GM13977 (cell line): Measurements from ENCODE around the gene ALDH3A1.

ENCODE experiments used
- DNase-seq: peaks from one replicate; pipeline ENCODE4 v3.0.0; 2012; ENCODE audit warnings: low spot score
- CTCF ChIP-seq: IDR thresholded peaks from 2 replicates; pipeline ENCODE4 v1.5.1; 2012; ENCODE audit warnings: mild to moderate bottlenecking, control low read depth; ENCODE audit not compliant: insufficient read depth; ENCODE audit errors: extremely low read depth, missing control alignments
- in situ Hi-C: fragments of 300-500 bp; cut with MboI; formaldehyde crosslinking; loops from one replicate; pipeline ENCODE4 v1.12.0; 2022; ENCODE audit warnings: low sequenced_read_pairs, low pct_unique_long_range_greater_than_20kb, mixed read lengths, inconsistent platforms; ENCODE audit not compliant: unreplicated experiment

Gene ALDH3A1

DNA sequence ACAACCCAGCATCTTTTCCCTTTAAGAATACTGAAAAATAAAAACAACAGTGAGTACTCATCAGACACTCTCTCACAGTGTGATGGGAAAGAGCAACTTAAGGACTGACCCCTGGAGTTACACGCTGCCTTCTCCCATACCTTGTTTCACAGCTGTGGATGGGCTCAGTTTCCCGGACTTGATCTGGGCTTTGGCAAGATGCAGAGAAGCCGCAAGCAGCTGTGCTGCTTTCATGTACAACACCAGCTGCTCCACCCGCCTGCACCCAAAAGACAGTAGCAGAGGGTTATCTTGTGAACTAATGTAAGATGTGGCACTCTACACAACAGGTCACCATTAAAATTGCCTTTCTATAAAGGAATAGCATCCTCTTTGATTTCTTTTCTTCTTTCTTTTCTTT is 32.7 kb upstream of the ALDH3A1 start:
- no peak for TF ChIP-seq CTCF
- in situ Hi-C loops: no loop called here
- DNase-seq: no peak

GRCh38 chr17:19773534-19773933 is 25.4 kb upstream of the ALDH3A1 start:
- in situ Hi-C loops: loop anchor here (25.0 kb wide), 1 partner anchor 411 kb away; the partner anchor contains the start of gene B9D1
- no peak for TF ChIP-seq CTCF
- DNase-seq: no peak

DNA sequence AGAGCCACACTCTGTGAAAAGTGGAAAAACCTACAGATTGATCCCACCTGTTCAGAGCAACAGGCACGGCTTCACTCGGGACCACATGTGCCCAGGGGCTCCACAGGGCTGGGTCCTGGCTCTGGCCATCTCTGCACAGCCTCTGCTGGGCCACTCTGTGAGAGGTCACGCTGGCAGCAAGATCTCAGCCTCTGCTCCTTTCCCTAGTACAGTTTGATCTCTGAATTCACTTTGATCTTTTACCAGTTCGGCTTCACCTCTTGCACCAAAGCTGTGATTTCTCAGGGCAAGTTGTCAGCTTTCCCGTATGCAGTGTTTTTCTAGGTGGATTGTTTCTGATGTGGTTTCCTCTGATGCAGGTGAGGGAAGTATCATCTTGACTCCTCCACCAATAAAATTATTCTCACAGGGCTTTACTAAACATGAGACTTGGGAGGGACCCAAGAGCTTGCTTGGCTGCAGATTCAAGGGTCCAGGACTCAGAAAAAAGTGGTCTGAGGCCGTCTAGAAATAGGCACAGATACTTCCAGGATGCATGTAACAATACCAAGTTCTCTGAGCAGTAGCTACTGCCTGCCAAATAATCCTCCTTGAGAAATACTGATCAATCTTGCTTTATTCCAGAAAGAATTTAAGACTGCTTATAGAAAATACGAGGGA is 24.0 kb upstream of the ALDH3A1 start:
- DNase-seq: no peak
- in situ Hi-C loops: loop anchor here (25.0 kb wide), 1 partner anchor 410 kb away; the partner anchor contains the start of gene B9D1
- TF ChIP-seq CTCF: no peak

DNA sequence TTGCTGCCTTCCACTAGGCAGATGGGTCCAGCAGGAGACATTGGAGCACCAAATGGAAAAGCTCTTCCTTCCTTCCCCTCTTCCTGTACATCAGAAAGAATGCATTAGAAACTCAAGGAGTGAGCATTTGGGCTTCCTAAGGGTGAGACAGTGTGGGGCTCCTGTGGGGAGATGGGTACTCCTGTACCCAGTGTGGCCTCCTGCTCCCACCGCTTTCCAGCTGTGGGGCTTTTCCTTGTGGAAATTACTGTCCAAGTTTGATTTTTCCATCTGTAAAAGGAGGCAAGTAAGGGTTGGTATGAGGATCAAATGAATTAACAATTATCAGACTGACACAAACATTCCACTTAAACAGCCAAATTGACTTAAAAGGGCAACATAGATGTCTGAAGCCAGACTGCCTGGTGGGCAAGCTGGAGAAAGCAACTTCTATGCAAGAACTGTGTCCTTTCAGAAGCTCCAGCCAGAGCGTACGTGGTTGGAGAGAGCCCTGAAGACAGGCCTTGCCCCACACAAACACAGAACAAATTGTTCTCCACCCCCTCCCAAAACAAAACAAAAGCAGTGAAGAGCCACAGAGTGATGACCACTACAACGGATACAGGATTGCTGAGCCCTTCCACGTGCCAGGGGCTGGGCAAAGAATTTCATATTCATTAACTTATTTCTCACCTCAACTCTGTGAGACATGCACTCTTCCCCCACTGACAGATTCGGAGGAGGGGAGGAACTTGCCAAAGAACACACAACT is 23.1 kb upstream of the ALDH3A1 start:
- no peak for TF ChIP-seq CTCF
- in situ Hi-C loops: loop anchor here (25.0 kb wide), 1 partner anchor 409 kb away; the partner anchor contains the start of gene B9D1
- no peak for DNase-seq

- in situ Hi-C loops: loop anchor here (5.0 to 25.0 kb wide), 2 partner anchors 253 to 408 kb away; partner anchors contain the start of gene B9D1
- no peak for TF ChIP-seq CTCF
- DNase-seq: no peak
Observed at GRCh38 chr17:19769946-19770652, 22.0 kb upstream of the ALDH3A1 start.

GRCh38 chr17:19768046-19768782 is 20.1 kb upstream of the ALDH3A1 start:
- peak; percentile 55 for DNase-seq
- in situ Hi-C loops: loop anchor here (5.0 to 25.0 kb wide), 2 partner anchors 251 to 406 kb away; partner anchors contain the start of gene B9D1

More at GRCh38 chr17:19768046-19768782, 20.1 kb upstream of the ALDH3A1 start:
- no peak for TF ChIP-seq CTCF
